Activated B cell treated with CpG ODN at 0.5 μM for 24 hours (primary cell): ENCODE results near the gene GPR152. TPM values are rescaled to one million over a fixed set of nuclear protein-coding genes. Genes with fewer than 3 reads are reported as not detected.

Experiments used
- ATAC-seq: fragments of 200-7000 bp; cut with Tn5 transposase; one replicate; pipeline ENCODE4 v1.10.0; 2021; ENCODE audit warnings: low read depth, mild to moderate bottlenecking, moderate library complexity
- CTCF ChIA-PET: fragments of 350-600 bp; sonication (Branson Sonifier 250); formaldehyde crosslinking; loops from one replicate; lab custom pipeline; 2021; ENCODE audit warnings: antibody characterized with exemption; lab: Charles Lee
- POLR2A ChIA-PET: fragments of 350-600 bp; sonication (Branson Sonifier 250); formaldehyde crosslinking; loops from one replicate; lab custom pipeline; 2021; ENCODE audit warnings: antibody characterized with exemption; lab: Charles Lee
- DNase-seq: peaks from one replicate; pipeline ENCODE4 v3.0.0; 2022
- H3K27ac Mint-ChIP-seq: one replicate; pipeline ENCODE4 v1.8.0; 2020; ENCODE audit warnings: mixed read lengths
- H3K27me3 Mint-ChIP-seq: one replicate; pipeline ENCODE4 v1.8.0; 2021; ENCODE audit warnings: mixed read lengths
- H3K36me3 Mint-ChIP-seq: one replicate; pipeline ENCODE4 v1.8.0; 2021; ENCODE audit warnings: low read depth, mixed read lengths
- H3K4me1 Mint-ChIP-seq: one replicate; pipeline ENCODE4 v1.8.0; 2021; ENCODE audit warnings: mixed read lengths
- H3K4me3 Mint-ChIP-seq: one replicate; pipeline ENCODE4 v1.8.0; 2020; ENCODE audit warnings: mild to moderate bottlenecking, mixed read lengths
- H3K9me3 Mint-ChIP-seq: one replicate; pipeline ENCODE4 v1.8.0; 2020; ENCODE audit warnings: mixed read lengths
- intact Hi-C: fragments of 100-400 bp; cut with micrococcal nuclease; formaldehyde crosslinking; loops from one replicate; pipeline ENCODE4 v1.15.1; 2024
- total RNA-seq: library from RNA; stranded (reverse); gene quantifications from 2 replicates; pipeline ENCODE4 v1.2.3, GENCODE V29; 2022
- TF ChIP-seq, protein P1 (sequence below): fragments of 200-600 bp; IDR thresholded peaks from one replicate; pipeline ENCODE4 v1.8.0; 2022; ENCODE audit warnings: antibody characterized with exemption, mild to moderate bottlenecking

GPR152 gene
- total RNA-seq, 1 donor from 2014 or later, result not detected

- POLR2A ChIA-PET, result interaction anchor here (0.6 to 18.3 kb wide), 8 partner anchors 9 to 44 kb away, joined by 3 to 693 read pairs (median 6); partner anchors contain the start of genes PPP1CA, PTPRCAP, RAD9A and TBC1D10C
- Mint-ChIP-seq H3K4me1 (peaks cover 36% of the 10 kb centered on the region), H3K27ac (no peak overlapping the region), H3K27me3 (no peaks in the 10 kb centered on the region), H3K9me3 (no peaks in the 10 kb centered on the region), H3K36me3 (peaks cover 7% of the 10 kb centered on the region), H3K4me3 (no peak overlapping the region)
- DNase-seq, result no peak
- TF ChIP-seq, protein P1, sequence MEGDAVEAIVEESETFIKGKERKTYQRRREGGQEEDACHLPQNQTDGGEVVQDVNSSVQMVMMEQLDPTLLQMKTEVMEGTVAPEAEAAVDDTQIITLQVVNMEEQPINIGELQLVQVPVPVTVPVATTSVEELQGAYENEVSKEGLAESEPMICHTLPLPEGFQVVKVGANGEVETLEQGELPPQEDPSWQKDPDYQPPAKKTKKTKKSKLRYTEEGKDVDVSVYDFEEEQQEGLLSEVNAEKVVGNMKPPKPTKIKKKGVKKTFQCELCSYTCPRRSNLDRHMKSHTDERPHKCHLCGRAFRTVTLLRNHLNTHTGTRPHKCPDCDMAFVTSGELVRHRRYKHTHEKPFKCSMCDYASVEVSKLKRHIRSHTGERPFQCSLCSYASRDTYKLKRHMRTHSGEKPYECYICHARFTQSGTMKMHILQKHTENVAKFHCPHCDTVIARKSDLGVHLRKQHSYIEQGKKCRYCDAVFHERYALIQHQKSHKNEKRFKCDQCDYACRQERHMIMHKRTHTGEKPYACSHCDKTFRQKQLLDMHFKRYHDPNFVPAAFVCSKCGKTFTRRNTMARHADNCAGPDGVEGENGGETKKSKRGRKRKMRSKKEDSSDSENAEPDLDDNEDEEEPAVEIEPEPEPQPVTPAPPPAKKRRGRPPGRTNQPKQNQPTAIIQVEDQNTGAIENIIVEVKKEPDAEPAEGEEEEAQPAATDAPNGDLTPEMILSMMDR, result no peak
- CTCF ChIA-PET, result interaction anchor here (1.1 to 1.3 kb wide), 2 partner anchors 12 to 23 kb away, joined by 3 read pairs; partner anchors contain the start of gene PPP1CA
- intact Hi-C loops, result no loop called here
- ATAC-seq, result no peak
These were observed 28.5 kb downstream of the GPR152 start for GRCh38 chr11:67423891-67424613.

- POLR2A ChIA-PET, result interaction anchor here (0.6 to 13.9 kb wide), 6 partner anchors 12 to 45 kb away, joined by 3 to 404 read pairs (median 6); partner anchors contain the start of genes PPP1CA, PTPRCAP and TBC1D10C
- Mint-ChIP-seq H3K27me3 (no peaks in the 10 kb centered on the region), H3K27ac (no peak overlapping the region), H3K36me3 (peaks cover 3% of the 10 kb centered on the region), H3K4me3 (no peak overlapping the region), H3K9me3 (no peaks in the 10 kb centered on the region), H3K4me1 (peaks cover 38% of the 10 kb centered on the region)
- no peak for DNase-seq
- TF ChIP-seq, protein P1, result no peak
- intact Hi-C loops, result no loop called here
- no peak for ATAC-seq
- CTCF ChIA-PET, result interaction anchor here (1.1 to 1.3 kb wide), 2 partner anchors 13 to 22 kb away, joined by 3 read pairs; partner anchors contain the start of gene PPP1CA
These were observed 29.1 kb downstream of the GPR152 start for GRCh38 chr11:67423466-67423865.

DNA sequence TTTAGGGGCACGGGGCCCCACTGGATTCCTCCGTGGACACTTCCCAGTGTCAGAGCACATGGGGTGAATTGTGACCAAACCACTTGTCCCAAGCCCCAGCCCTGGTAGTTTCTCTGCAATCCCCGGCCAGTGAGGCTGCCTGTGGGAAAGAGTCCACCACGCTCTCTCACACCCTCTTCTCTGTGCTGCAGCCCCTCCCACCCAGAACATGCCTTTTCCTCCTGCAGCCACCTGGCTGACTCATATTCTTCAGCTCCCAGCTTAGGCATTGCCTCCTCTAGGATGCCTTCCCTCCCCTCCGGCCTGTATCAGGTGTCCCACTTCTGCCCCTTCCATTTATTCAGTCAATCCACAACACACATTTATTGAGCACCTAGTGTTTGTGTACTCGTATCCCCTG lies 29.6 kb downstream of the GPR152 start:
- Mint-ChIP-seq H3K36me3 (no peaks in the 10 kb centered on the region), H3K4me3 (peak overlapping the region; percentile 32), H3K27me3 (no peaks in the 10 kb centered on the region), H3K4me1 (peaks cover 39% of the 10 kb centered on the region), H3K9me3 (no peaks in the 10 kb centered on the region), H3K27ac (no peak overlapping the region)
- POLR2A ChIA-PET, result interaction anchor here (1.3 to 13.9 kb wide), 5 partner anchors 12 to 45 kb away, joined by 3 to 404 read pairs (median 9); partner anchors contain the start of genes PPP1CA, PTPRCAP and TBC1D10C
- TF ChIP-seq, protein P1, result no peak
- CTCF ChIA-PET, result interaction anchor here (1.1 kb wide), 1 partner anchor 13 kb away, joined by 3 read pairs; no protein-coding TSS in a partner anchor
- intact Hi-C loops, result no loop called here
- DNase-seq (no peak), ATAC-seq (no peak)

GRCh38 chr11:67421430-67422031 lies 31.0 kb downstream of the GPR152 start:
- Mint-ChIP-seq H3K4me1 (peaks cover 45% of the 10 kb centered on the region), H3K36me3 (no peaks in the 10 kb centered on the region), H3K4me3 (peak overlapping the region; percentile 74), H3K27me3 (no peaks in the 10 kb centered on the region), H3K9me3 (no peaks in the 10 kb centered on the region), H3K27ac (peak overlapping the region; percentile 77)
- CTCF ChIA-PET, result interaction anchor here (1.0 to 5.0 kb wide), 3 partner anchors 10 to 18 kb away, joined by 3 to 53 read pairs (median 3); partner anchors contain the start of genes PPP1CA and TBC1D10C
- TF ChIP-seq, protein P1, result no peak
- ATAC-seq (no peak), DNase-seq (no peak)
- POLR2A ChIA-PET, result interaction anchor here (0.6 to 13.9 kb wide), 12 partner anchors 10 to 193 kb away, joined by 3 to 404 read pairs (median 12); partner anchors contain the start of genes PPP1CA, PTPRCAP, RAD9A and RPS6KB2
- intact Hi-C loops, result loop anchor here (1.0 to 2.0 kb wide), 3 partner anchors 15 to 43 kb away; partner anchors contain the start of gene PTPRCAP
